GM12891 (cell line): Measurements from ENCODE around the gene AP4M1.

Experiments used
- POLR2A ChIP-seq: IDR thresholded peaks from 2 replicates; pipeline ENCODE4 v1.6.1; 2011; ENCODE audit warnings: low read depth, low read length, control low read depth
- POLR2AphosphoS5 ChIP-seq: IDR thresholded peaks from 2 replicates; pipeline ENCODE4 v1.6.1; 2011; ENCODE audit warnings: low read depth, low read length, control low read depth
- POU2F2 ChIP-seq: IDR thresholded peaks from 2 replicates; pipeline ENCODE4 v1.6.1; 2011; ENCODE audit warnings: low read depth, mild to moderate bottlenecking, control low read depth, low read length, moderate library complexity
- SPI1 ChIP-seq: IDR thresholded peaks from 2 replicates; pipeline ENCODE4 v1.6.1; 2011; ENCODE audit warnings: low read depth, low read length, control low read depth
- TAF1 ChIP-seq: IDR thresholded peaks from 2 replicates; pipeline ENCODE4 v1.6.1; 2011; ENCODE audit warnings: low read depth, low read length, control low read depth

DNA sequence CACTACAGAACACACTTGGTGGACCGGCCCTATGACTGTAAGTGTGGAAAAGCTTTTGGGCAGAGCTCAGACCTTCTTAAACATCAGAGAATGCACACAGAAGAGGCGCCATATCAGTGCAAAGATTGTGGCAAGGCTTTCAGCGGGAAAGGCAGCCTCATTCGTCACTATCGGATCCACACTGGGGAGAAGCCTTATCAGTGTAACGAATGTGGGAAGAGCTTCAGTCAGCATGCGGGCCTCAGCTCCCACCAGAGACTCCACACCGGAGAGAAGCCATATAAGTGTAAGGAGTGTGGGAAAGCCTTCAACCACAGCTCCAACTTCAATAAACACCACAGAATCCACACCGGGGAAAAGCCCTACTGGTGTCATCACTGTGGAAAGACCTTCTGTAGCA is 37.3 kb upstream of the AP4M1 start:
- TF ChIP-seq POLR2AphosphoS5 (no peak), POLR2A (no peak), TAF1 (no peak), SPI1 (no peak), POU2F2 (no peak)
